A549 treated with DMSO at 1 μM for 4 hours (cell line): Measurements from ENCODE around the gene SLC9A1. TPM values are rescaled to one million over a fixed set of nuclear protein-coding genes. Genes with fewer than 3 reads are reported as not detected.

Experiments used
- total RNA-seq: library from RNA; stranded (reverse); fragments of 200-300 nt; extraction: Qiagen RNA extraction; gene quantifications from 5 replicates; pipeline ENCODE4 v1.2.3, GENCODE V29; 2022; ENCODE audit warnings: low read depth

The SLC9A1 gene
- 11.3 to 13.2 TPM (median 12.5 TPM) in 5 replicates for total RNA-seq

DNA sequence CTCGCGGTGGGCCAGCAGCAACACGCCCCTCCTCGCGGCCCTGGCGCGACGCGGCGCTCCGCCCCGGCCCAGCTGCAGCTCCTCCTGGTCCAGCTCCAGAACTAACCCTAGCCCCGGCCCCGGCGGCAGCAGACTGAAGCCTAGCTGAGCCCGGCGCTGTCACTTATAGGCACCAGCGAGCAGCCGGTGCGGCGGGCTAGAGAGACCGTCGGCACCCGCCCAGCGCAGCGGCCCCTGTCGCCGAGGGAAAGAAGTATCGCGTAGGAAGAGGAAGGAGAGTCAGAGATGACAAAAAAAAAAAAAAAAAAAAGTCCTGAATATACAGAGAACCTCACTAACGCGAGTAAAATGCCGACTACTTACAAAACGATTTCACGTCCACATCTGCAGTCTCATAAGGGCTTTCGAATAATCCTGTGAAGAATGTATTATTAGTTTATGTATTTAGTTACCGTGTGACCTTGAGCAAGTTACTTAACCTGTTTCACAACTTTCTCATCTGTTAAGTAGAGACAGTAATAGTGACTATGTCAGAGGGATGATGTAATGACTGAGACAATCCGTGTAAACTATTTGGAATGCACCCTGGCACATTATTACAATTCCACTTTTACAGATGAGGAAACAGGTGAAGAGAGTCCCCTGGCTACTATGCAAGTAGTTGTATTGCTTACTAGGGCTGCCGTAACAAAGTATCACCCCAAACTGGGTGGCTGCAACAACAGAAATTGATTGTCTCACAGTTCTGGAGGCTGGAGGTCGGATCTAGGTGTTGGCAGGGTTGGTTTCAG is at the start of gene SLC9A1:
SLC9A1 (minus strand) TSS at position 135 of the 791 bp plus-strand sequence. CDS start 791 bp downstream, outside the sequence.

Other genes with a start within 250 kb of the SLC9A1 start
- gene NR0B2, start 241.2 kb downstream of the SLC9A1 start, total RNA-seq, result 0.08 to 0.09 TPM in 2 of 5 replicates, not detected in the others
- gene NUDC, start 233.4 kb downstream of the SLC9A1 start, total RNA-seq, result 123 to 147 TPM (median 130 TPM) in 5 replicates
- gene KDF1, start 194.7 kb downstream of the SLC9A1 start, total RNA-seq, result not detected in 5 replicates
- 122 to 199 TPM (median 187 TPM) in 5 replicates for gene TRNP1, start 161.4 kb downstream of the SLC9A1 start, total RNA-seq
- gene TENT5B, start 142.3 kb downstream of the SLC9A1 start, total RNA-seq, result 0.15 to 0.97 TPM (median 0.72 TPM) in 5 replicates
- 6.4 to 9.4 TPM (median 7.7 TPM) in 5 replicates for gene WDTC1, start 79.5 kb upstream of the SLC9A1 start, total RNA-seq
- gene TMEM222, start 167.0 kb upstream of the SLC9A1 start, total RNA-seq, result 41.7 to 52.0 TPM (median 46.5 TPM) in 5 replicates
- gene SYTL1, start 186.9 kb upstream of the SLC9A1 start, total RNA-seq, result 0.10 to 0.68 TPM (median 0.35 TPM) in 5 replicates
- 5.9 to 11.0 TPM (median 9.1 TPM) in 5 replicates for gene MAP3K6, start 211.8 kb upstream of the SLC9A1 start, total RNA-seq
- gene FCN3, start 219.7 kb upstream of the SLC9A1 start, total RNA-seq, result not detected in 5 replicates
- not detected in 5 replicates for gene CD164L2, start 228.2 kb upstream of the SLC9A1 start, total RNA-seq
- gene GPR3, start 237.5 kb upstream of the SLC9A1 start, total RNA-seq, result 1.7 to 2.4 TPM (median 1.9 TPM) in 5 replicates